ENCODE results near the gene EYA2. TPM values are rescaled to one million over a fixed set of nuclear protein-coding genes. Genes with fewer than 3 reads are reported as not detected.
A peak's percentile ranks its signal among the peaks of the same experiment; 100 is the strongest.

EYA2 gene
- polyA plus RNA-seq, 3 donors: 0.04 to 0.16 TPM; not detected in 1

GRCh38 chr20:47213966-47214365, 319.3 kb downstream of the EYA2 start:
- no peaks in the 10 kb centered on the region for H3K9me3 ChIP-seq (replicated peaks in 1 of 2; ENCODE audit: control insufficient read depth in 1 of 2, insufficient read depth in 1 of 2, low read length in 2 of 2)
- H3K27me3 ChIP-seq (ENCODE audit: control insufficient read depth in 2 of 2, insufficient read depth in 2 of 2, low read length in 2 of 2): no peaks in the 10 kb centered on the region
- no peak overlapping the region for H3K4me3 Mint-ChIP-seq
- H3K79me2 ChIP-seq (ENCODE audit: insufficient read depth, low read length): no peaks in the 10 kb centered on the region
- peaks cover 85 to 100% of the 10 kb centered on the region in 2 donors for H3K36me3 ChIP-seq (replicated peaks in 1 of 2; ENCODE audit: control insufficient read depth in 1 of 2, insufficient read depth in 2 of 2, low read length in 2 of 2)
- peaks cover 4% of the 10 kb centered on the region for H4K20me1 ChIP-seq (ENCODE audit: insufficient read depth, low read length)
- no peak overlapping the region for H3K27ac Mint-ChIP-seq
- peaks cover 41 to 44% of the 10 kb centered on the region in 2 donors for H3K36me3 Mint-ChIP-seq
- H2AFZ ChIP-seq (ENCODE audit: insufficient read depth, low read depth, low read length, poor library complexity, severe bottlenecking): no peak overlapping the region
- no peak overlapping the region for H3K4me3 ChIP-seq (replicated peaks in 1 of 3; ENCODE audit: low read depth in 2 of 3, low read length in 3 of 3)
- WGBS (ENCODE audit: insufficient coverage): 98% methylated on average over 7 of the region's 9 CpGs
- no peaks in the 10 kb centered on the region for H3K4me1 Mint-ChIP-seq
- H3K9me3 Mint-ChIP-seq: no peaks in the 10 kb centered on the region
- DNase-seq: no peak
- TF ChIP-seq CTCF (IDR thresholded peaks at IDR 0.05): no peak
- H3K27ac ChIP-seq (ENCODE audit: low read depth in 1 of 2, low read length in 2 of 2): no peak overlapping the region
- H3K9ac ChIP-seq (ENCODE audit: insufficient read depth, low read length, poor library complexity, severe bottlenecking): no peak overlapping the region
- no peak overlapping the region for H3K4me2 ChIP-seq (replicated peaks; ENCODE audit: extremely low read depth, low read length, poor library complexity, severe bottlenecking)
- H3K4me1 ChIP-seq (ENCODE audit: control insufficient read depth in 1 of 2, insufficient read depth in 2 of 2, low read length in 2 of 2): no peaks in the 10 kb centered on the region
- H3K27me3 Mint-ChIP-seq (ENCODE audit: low read depth in 3 of 3): no peaks in the 10 kb centered on the region
- intact Hi-C loops (cut with micrococcal nuclease): no loop called here

- Histone ChIP-seq H3K4me2 (replicated peaks; ENCODE audit: extremely low read depth, low read length, poor library complexity, severe bottlenecking) (no peak overlapping the region), H3K79me2 (ENCODE audit: insufficient read depth, low read length) (no peaks in the 10 kb centered on the region), H3K4me1 (ENCODE audit: control insufficient read depth in 1 of 2, insufficient read depth in 2 of 2, low read length in 2 of 2) (no peaks in the 10 kb centered on the region), H2AFZ (ENCODE audit: insufficient read depth, low read depth, low read length, poor library complexity, severe bottlenecking) (no peak overlapping the region), H3K27me3 (ENCODE audit: control insufficient read depth in 2 of 2, insufficient read depth in 2 of 2, low read length in 2 of 2) (no peaks in the 10 kb centered on the region), H3K36me3 (replicated peaks in 1 of 2; ENCODE audit: control insufficient read depth in 1 of 2, insufficient read depth in 2 of 2, low read length in 2 of 2) (peaks cover 80 to 98% of the 10 kb centered on the region in 2 donors), H4K20me1 (ENCODE audit: insufficient read depth, low read length) (peaks cover 4% of the 10 kb centered on the region), H3K27ac (ENCODE audit: low read depth in 1 of 2, low read length in 2 of 2) (no peak overlapping the region), H3K9ac (ENCODE audit: insufficient read depth, low read length, poor library complexity, severe bottlenecking) (no peak overlapping the region), H3K4me3 (replicated peaks in 1 of 3; ENCODE audit: low read depth in 2 of 3, low read length in 3 of 3) (no peak overlapping the region), H3K9me3 (replicated peaks in 1 of 2; ENCODE audit: control insufficient read depth in 1 of 2, insufficient read depth in 1 of 2, low read length in 2 of 2) (no peaks in the 10 kb centered on the region)
- Mint-ChIP-seq H3K27ac (peak overlapping the region in 1 of 7 donors; percentile 35), H3K4me1 (no peaks in the 10 kb centered on the region), H3K36me3 (peaks cover 46 to 49% of the 10 kb centered on the region in 2 donors), H3K9me3 (no peaks in the 10 kb centered on the region), H3K4me3 (no peak overlapping the region), H3K27me3 (ENCODE audit: low read depth in 3 of 3) (no peaks in the 10 kb centered on the region)
- intact Hi-C loops (cut with micrococcal nuclease): no loop called here
- DNase-seq: no peak
- WGBS (ENCODE audit: insufficient coverage): 97% methylated on average over 9 of the region's 10 CpGs
- TF ChIP-seq CTCF (IDR thresholded peaks at IDR 0.05): no peak
Observed at GRCh38 chr20:47215653-47216397, 321.2 kb downstream of the EYA2 start.

All from CD14-positive monocyte (primary cell).